Natural killer cell (primary cell): ENCODE measurements around the gene FAM186B. TPM values are rescaled to one million over a fixed set of nuclear protein-coding genes. Genes with fewer than 3 reads are reported as not detected.

Experiments used
- ATAC-seq, 3 donors: fragments of 150-1000 bp in 2 of 3; fragments of 200-7000 bp in 1 of 3; cut with Tn5 transposase; 1 replicate in 1 of 3; 2 replicates in 2 of 3; pipeline ENCODE4 v1.10.0; 2021; ENCODE audit warnings: mild to moderate bottlenecking in 2 of 3, moderate library complexity in 2 of 3
- DNase-seq, 2 donors: peaks; one replicate each; pipeline versions ENCODE4 v3.0.0 to v3.0.0-alpha.2; 2013 to 2021; ENCODE audit warnings: mixed read lengths in 1 of 2
- H3K27ac ChIP-seq: one replicate; pipeline ENCODE4 v1.5.1; 2013; ENCODE audit warnings: mild to moderate bottlenecking, low read length
- H3K27me3 ChIP-seq: one replicate; pipeline ENCODE4 v1.6.1; 2013; ENCODE audit warnings: low read length; ENCODE audit not compliant: control insufficient read depth, insufficient read depth
- H3K36me3 ChIP-seq: one replicate; pipeline ENCODE4 v1.6.1; 2013; ENCODE audit warnings: low read length; ENCODE audit not compliant: control insufficient read depth, insufficient read depth
- H3K4me1 ChIP-seq: one replicate; pipeline ENCODE4 v1.6.1; 2013; ENCODE audit warnings: low read length; ENCODE audit not compliant: control insufficient read depth, insufficient read depth
- H3K4me3 ChIP-seq: one replicate; pipeline ENCODE4 v1.5.1; 2013; ENCODE audit warnings: low read length
- H3K9me3 ChIP-seq: one replicate; pipeline ENCODE4 v1.6.1; 2013; ENCODE audit warnings: low read length; ENCODE audit not compliant: control insufficient read depth, insufficient read depth
- H3K27ac Mint-ChIP-seq, 2 donors: one replicate each; pipeline ENCODE4 v1.8.0; 2022; ENCODE audit warnings: mild to moderate bottlenecking in 2 of 2, mixed read lengths in 2 of 2, moderate library complexity in 1 of 2
- H3K27me3 Mint-ChIP-seq, 2 donors: one replicate each; pipeline ENCODE4 v1.8.0; 2022; ENCODE audit warnings: low read depth in 2 of 2, mixed read lengths in 2 of 2
- H3K36me3 Mint-ChIP-seq: one replicate; pipeline ENCODE4 v1.8.0; 2022; ENCODE audit warnings: mixed read lengths
- H3K4me1 Mint-ChIP-seq, 2 donors: one replicate each; pipeline ENCODE4 v1.8.0; 2022; ENCODE audit warnings: mixed read lengths in 2 of 2
- H3K4me3 Mint-ChIP-seq: one replicate; pipeline ENCODE4 v1.8.0; 2022; ENCODE audit warnings: mild to moderate bottlenecking, moderate library complexity, mixed read lengths
- H3K9me3 Mint-ChIP-seq, 2 donors: one replicate each; pipeline ENCODE4 v1.8.0; 2022; ENCODE audit warnings: mixed read lengths in 2 of 2
- CTCF ChIP-seq: fragments of 200-600 bp; IDR thresholded peaks from one replicate; pipeline ENCODE4 v1.8.0; 2022; ENCODE audit warnings: antibody characterized with exemption
- WGBS: methylation state at CpG from one replicate; pipeline ENCODE4 v1.1.7; 2013; ENCODE audit warnings: missing lambda C conversion rate; ENCODE audit not compliant: insufficient coverage; 5-methylcytosine and 5-hydroxymethylcytosine counted together
- intact Hi-C: fragments of 100-400 bp; cut with micrococcal nuclease; formaldehyde crosslinking; loops from one replicate; pipeline ENCODE4 v1.14.2; 2022
- total RNA-seq, 4 donors: library from RNA; stranded (reverse); fragments of 120-200 nt in 1 of 4; gene quantifications; one replicate each; pipeline versions ENCODE4 v1.2.3 to v1.2.4, GENCODE V29; 2013 to 2022

The FAM186B gene
- total RNA-seq, 3 donors from 2014 or later (not counting 1 experiment from before 2014, with no cell fraction given): 0.56 to 0.85 (median 0.77) TPM

GRCh38 chr12:49647827-49648711, 42.6 kb upstream of the FAM186B start:
- WGBS: 89% methylated on average over 15 of the region's 15 CpGs

GRCh38 chr12:49646871-49647654, 41.6 kb upstream of the FAM186B start:
- Histone ChIP-seq H3K4me1 (peaks cover 13% of the 10 kb centered on the region), H3K27me3 (no peaks in the 10 kb centered on the region), H3K4me3 (no peak overlapping the region), H3K9me3 (no peaks in the 10 kb centered on the region), H3K36me3 (peaks cover 70% of the 10 kb centered on the region), H3K27ac (no peak overlapping the region)
- H3K27me3 Mint-ChIP-seq: no peaks in the 10 kb centered on the region
- WGBS: 86% methylated on average over 11 of the region's 12 CpGs
- ATAC-seq (no peak), DNase-seq (no peak)
- intact Hi-C loops: no loop called here
- no peak for TF ChIP-seq CTCF
- peaks cover under 1% of the 10 kb centered on the region for H3K36me3 Mint-ChIP-seq
- no peak overlapping the region for H3K4me3 Mint-ChIP-seq
- peaks cover 29 to 50% of the 10 kb centered on the region in 2 donors for H3K4me1 Mint-ChIP-seq
- no peaks in the 10 kb centered on the region for H3K9me3 Mint-ChIP-seq
- peak overlapping the region; percentile 63 to 69 for H3K27ac Mint-ChIP-seq

More at GRCh38 chr12:49647827-49648711, 42.6 kb upstream of the FAM186B start:
- no peak overlapping the region for H3K4me3 ChIP-seq
- TF ChIP-seq CTCF: no peak
- Mint-ChIP-seq H3K27ac (peak overlapping the region; percentile 63 to 69), H3K27me3 (no peaks in the 10 kb centered on the region), H3K4me3 (no peak overlapping the region), H3K4me1 (peaks cover 29 to 50% of the 10 kb centered on the region in 2 donors), H3K9me3 (no peaks in the 10 kb centered on the region), H3K36me3 (peaks cover 8% of the 10 kb centered on the region)
- no peak for ATAC-seq
- DNase-seq: no peak
- peaks cover 13% of the 10 kb centered on the region for H3K4me1 ChIP-seq
- no peaks in the 10 kb centered on the region for H3K27me3 ChIP-seq
- H3K36me3 ChIP-seq: peaks cover 80% of the 10 kb centered on the region
- H3K9me3 ChIP-seq: no peaks in the 10 kb centered on the region
- no peak overlapping the region for H3K27ac ChIP-seq
- intact Hi-C loops: no loop called here

- no peak for ATAC-seq
- intact Hi-C loops: no loop called here
- Mint-ChIP-seq H3K9me3 (no peaks in the 10 kb centered on the region), H3K4me1 (peaks cover 29 to 50% of the 10 kb centered on the region in 2 donors), H3K4me3 (no peak overlapping the region), H3K27me3 (no peaks in the 10 kb centered on the region), H3K27ac (peak overlapping the region; percentile 67 to 89), H3K36me3 (no peaks in the 10 kb centered on the region)
- no peak for DNase-seq
- H3K9me3 ChIP-seq: no peaks in the 10 kb centered on the region
- H3K4me3 ChIP-seq: no peak overlapping the region
- H3K4me1 ChIP-seq: peaks cover 13% of the 10 kb centered on the region
- peaks cover 63% of the 10 kb centered on the region for H3K36me3 ChIP-seq
- no peaks in the 10 kb centered on the region for H3K27me3 ChIP-seq
- 95% methylated on average over 7 of the region's 7 CpGs for WGBS
- TF ChIP-seq CTCF: no peak
- H3K27ac ChIP-seq: no peak overlapping the region
These were observed 40.9 kb upstream of the FAM186B start for GRCh38 chr12:49646331-49646830.
